ENCODE results near the gene HPS1. TPM values are rescaled to one million over a fixed set of nuclear protein-coding genes. Genes with fewer than 3 reads are reported as not detected.

Gene HPS1
- total and polyA plus RNA-seq, 2 of the 8 experiments (the other 6 are each of a cell fraction or from before 2014, with no cell fraction given), result 38.7 to 61.7 TPM

DNA sequence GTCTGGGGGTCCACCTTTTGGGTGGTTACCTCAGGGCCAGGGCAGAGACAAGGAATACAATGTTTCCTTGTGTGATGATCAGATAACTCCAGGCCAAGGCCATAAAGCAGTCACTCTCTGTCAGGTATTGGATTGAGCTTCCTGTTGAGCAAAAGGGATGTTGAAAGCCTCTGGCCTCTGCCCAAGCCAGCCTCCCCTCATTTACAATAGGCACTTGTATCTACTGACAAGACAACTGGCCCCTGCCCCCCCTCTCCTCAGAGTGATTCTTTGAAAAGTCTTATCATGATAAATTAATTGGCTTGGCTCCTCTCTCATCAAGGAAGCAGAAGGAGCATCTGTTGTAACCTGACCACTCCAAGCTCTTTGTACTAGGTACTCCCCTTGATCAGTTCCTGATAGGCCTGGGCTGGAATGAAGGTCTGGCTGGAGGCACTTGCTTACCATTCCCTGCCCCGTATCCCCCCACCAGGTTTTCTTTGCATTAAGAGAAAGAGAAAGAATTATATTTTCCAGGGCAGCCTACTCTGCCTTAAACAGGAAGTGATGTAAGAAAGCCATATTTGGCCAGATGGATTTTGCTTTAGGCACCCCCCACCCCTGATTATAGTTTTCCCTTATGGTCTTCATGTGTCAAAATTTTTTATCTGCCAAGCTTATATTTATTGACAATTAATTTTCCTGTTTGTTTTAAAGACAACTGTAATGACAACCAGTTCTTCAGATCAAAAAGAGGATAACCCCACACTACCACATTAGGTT is 42.1 kb upstream of the HPS1 start:
- no peak overlapping the region for H4K91ac ChIP-seq (replicated peaks; ENCODE audit: insufficient read length, low read length)
- no peaks in the 10 kb centered on the region for H3K4me1 ChIP-seq (replicated peaks in 1 of 4; ENCODE audit: control insufficient read depth in 3 of 4, insufficient read depth in 4 of 4, low read length in 3 of 4)
- no peaks in the 10 kb centered on the region for H3K79me2 ChIP-seq (ENCODE audit: control insufficient read depth in 1 of 2, insufficient read depth in 2 of 2, low read length in 2 of 2)
- H3K23ac ChIP-seq (ENCODE audit: insufficient read length), result no peak overlapping the region
- no peaks in the 10 kb centered on the region for H3K79me1 ChIP-seq (ENCODE audit: low read depth, low read length)
- no peak overlapping the region for H2AFZ ChIP-seq (ENCODE audit: low read length)
- no peak overlapping the region for H3K9ac ChIP-seq (replicated peaks in 1 of 4; ENCODE audit: extremely low read depth in 1 of 4, low read depth in 3 of 4, low read length in 3 of 4)
- no peak overlapping the region for H3K4ac ChIP-seq (replicated peaks; ENCODE audit: insufficient read length, low read depth, low read length)
- H3K23me2 ChIP-seq (ENCODE audit: low read depth, low read length), result no peaks in the 10 kb centered on the region
- no peak overlapping the region for H2AK5ac ChIP-seq (ENCODE audit: low read depth, low read length)
- WGBS, 2 experiments (ENCODE audit: extremely low coverage in 1 of 2, insufficient coverage in 1 of 2, insufficient read length in 1 of 2, insufficient replicate concordance in 2 of 2, low coverage in 1 of 2, low lambda C conversion rate in 2 of 2, missing lambda C conversion rate in 1 of 2), result 74% methylated on average over 1 of the region's 1 CpG; no CpG with 5 or more reads in 1 of the 2 experiments
- FAIRE-seq, result no peak
- no peaks in the 10 kb centered on the region for H4K20me1 ChIP-seq (replicated peaks in 1 of 2; ENCODE audit: control insufficient read depth in 1 of 2, insufficient read depth in 2 of 2, low read length in 2 of 2)
- no peak overlapping the region for H2BK20ac ChIP-seq (ENCODE audit: low read length)
- no peak overlapping the region for H3K18ac ChIP-seq (ENCODE audit: extremely low read depth, low read length)
- ChIA-PET POLR2A (ENCODE audit: partially characterized antibody) (interaction anchor here (1.5 kb wide), 1 partner anchor 63 kb away, joined by 3 read pairs; no protein-coding TSS in a partner anchor), CTCF (ENCODE audit: partially characterized antibody) (interaction anchor here (0.8 to 1.1 kb wide), 3 partner anchors 16 to 370 kb away, joined by 3 read pairs; no protein-coding TSS in a partner anchor)
- H2BK5ac ChIP-seq (ENCODE audit: low read depth, low read length), result no peak overlapping the region
- H3K27ac ChIP-seq (ENCODE audit: low read depth, low read length), result no peak overlapping the region
- H2BK15ac ChIP-seq (ENCODE audit: low read length), result no peak overlapping the region
- peak; percentile 51; the same call in 1 of the 2 replicates for TF ChIP-seq SRF (IDR thresholded peaks at IDR 0.05; ENCODE audit: low read depth, low read length)
- no peak for TF ChIP-seq TAF1 (IDR thresholded peaks at IDR 0.05; ENCODE audit: low read depth, low read length)
- no peak for TF ChIP-seq MAFK (IDR thresholded peaks at IDR 0.05; ENCODE audit: low read depth, low read length)
- no peak for TF ChIP-seq SAP30 (IDR thresholded peaks at IDR 0.05; ENCODE audit: insufficient read depth, insufficient replicate concordance, low read length)
- TF ChIP-seq HDAC2 (IDR thresholded peaks at IDR 0.05; ENCODE audit: borderline replicate concordance in 1 of 2, low read depth in 2 of 2, low read length in 2 of 2), result no peak
- H3K27me3 ChIP-seq (replicated peaks in 1 of 4; ENCODE audit: control insufficient read depth in 3 of 4, extremely low read depth in 1 of 4, insufficient read depth in 3 of 4, low read length in 3 of 4), result no peaks in the 10 kb centered on the region
- no peak for DNase-seq (ENCODE audit: low read depth in 1 of 2, low spot score in 2 of 2)
- H3K56ac ChIP-seq (replicated peaks; ENCODE audit: insufficient read length, low read depth, low read length), result no peak overlapping the region
- H2BK12ac ChIP-seq (ENCODE audit: low read depth, low read length), result no peak overlapping the region
- H3K36me3 ChIP-seq (ENCODE audit: control insufficient read depth in 2 of 4, insufficient read depth in 4 of 4, low read length in 3 of 4), result no peaks in the 10 kb centered on the region
- H3K14ac ChIP-seq (ENCODE audit: insufficient read length), result no peak overlapping the region
- no peaks in the 10 kb centered on the region for H3K9me3 ChIP-seq (ENCODE audit: insufficient read depth in 2 of 2, low read depth in 1 of 2, low read length in 1 of 2)
- H3K4me2 ChIP-seq (ENCODE audit: insufficient read depth in 1 of 2, low read depth in 2 of 2, low read length in 2 of 2), result no peak overlapping the region
- H4K8ac ChIP-seq (ENCODE audit: extremely low read depth, insufficient read depth, low read length), result no peak overlapping the region
- no peak overlapping the region for H3K4me3 ChIP-seq (ENCODE audit: extremely low read depth in 1 of 4, insufficient read depth in 2 of 4, low read depth in 3 of 4, low read length in 4 of 4)
- no peak overlapping the region for H2BK120ac ChIP-seq (replicated peaks; ENCODE audit: low read depth, low read length)
- H4K5ac ChIP-seq (ENCODE audit: insufficient read length, low read depth, low read length), result no peak overlapping the region

Data from H1 (cell line).